Colonic mucosa (tissue), 4 donors: ENCODE results near the gene CHI3L2. TPM values are rescaled to one million over a fixed set of nuclear protein-coding genes. Genes with fewer than 3 reads are reported as not detected.

Experiments
- DNase-seq: peaks from one replicate; pipeline ENCODE4 v3.0.0-alpha.2; 2020
- H3K27ac ChIP-seq: fragments of 200-600 bp; one replicate; pipeline ENCODE4 v1.8.0; 2021
- H3K27me3 ChIP-seq: fragments of 200-600 bp; one replicate; pipeline ENCODE4 v1.8.0; 2021
- H3K36me3 ChIP-seq: fragments of 200-600 bp; one replicate; pipeline ENCODE4 v1.8.0; 2021
- H3K4me1 ChIP-seq: fragments of 200-600 bp; one replicate; pipeline ENCODE4 v1.8.0; 2021; ENCODE audit warnings: mild to moderate bottlenecking
- H3K4me3 ChIP-seq: fragments of 200-600 bp; one replicate; pipeline ENCODE4 v1.8.0; 2021
- H3K9ac ChIP-seq, 2 donors: one replicate each; pipeline ENCODE4 v1.7.0; 2013; ENCODE audit warnings: control low read depth in 2 of 2, low read depth in 2 of 2, low read length in 2 of 2
- H3K9me3 ChIP-seq: fragments of 200-600 bp; one replicate; pipeline ENCODE4 v1.8.0; 2021
- CTCF ChIP-seq: fragments of 200-600 bp; IDR thresholded peaks from one replicate; pipeline ENCODE4 v1.8.0; 2022; ENCODE audit warnings: antibody characterized with exemption, mild to moderate bottlenecking
- intact Hi-C: fragments of 100-400 bp; cut with DNase I; formaldehyde crosslinking; loops from one replicate; pipeline ENCODE4 v1.14.1; 2022
- total RNA-seq, 2 donors: library from RNA; stranded (reverse); fragmentation: NEBNext Ultra II Directional in 1 of 2; extraction: Animal tissue kit (Norgen Biotek cat#: 25700) in 1 of 2; gene quantifications; one replicate each; pipeline ENCODE4 v1.2.1, GENCODE V29; 2021
- donor health status: healthy.
- donor health status: DM: no; HTN: no; CAD: no.
- donor health status: DM: no; HTN: no; CAD: no.

CHI3L2 gene
- under 1 TPM; 0.49 to 0.53 TPM for total RNA-seq

- Histone ChIP-seq H3K9me3 (no peaks in the 10 kb centered on the region), H3K27ac (no peak within 1 kb of the TSS), H3K27me3 (no peaks in the 10 kb centered on the region), H3K36me3 (no peaks in the 10 kb centered on the region), H3K9ac (no peak within 1 kb of the TSS), H3K4me1 (no peaks in the 10 kb centered on the region), H3K4me3 (no peak within 1 kb of the TSS)
- TF ChIP-seq CTCF, result no peak
- no peak for DNase-seq
- intact Hi-C loops, result loop anchor here (10.0 kb wide), 1 partner anchor 83 kb away; the partner anchor contains the start of genes CEPT1 and DRAM2
Measured at GRCh38 chr1:111227434-111227833, at the start of gene CHI3L2. TSS of gene CHI3L2 (plus strand) at chr1:111227713. CDS start at chr1:111227730, 17 bp downstream.

GRCh38 chr1:111179968-111180533 is 47.5 kb upstream of the CHI3L2 start:
- no peaks in the 10 kb centered on the region for H3K36me3 ChIP-seq

GRCh38 chr1:111182052-111182451 is 45.5 kb upstream of the CHI3L2 start:
- intact Hi-C loops, result no loop called here
- peaks cover under 1% of the 10 kb centered on the region for H3K36me3 ChIP-seq
- no peaks in the 10 kb centered on the region for H3K4me1 ChIP-seq
- TF ChIP-seq CTCF, result no peak
- H3K4me3 ChIP-seq, result no peak overlapping the region
- no peak for DNase-seq
- H3K9me3 ChIP-seq, result no peaks in the 10 kb centered on the region
- no peaks in the 10 kb centered on the region for H3K27me3 ChIP-seq
- no peak overlapping the region for H3K27ac ChIP-seq
- no peak overlapping the region for H3K9ac ChIP-seq

More at GRCh38 chr1:111179968-111180533, 47.5 kb upstream of the CHI3L2 start:
- no peaks in the 10 kb centered on the region for H3K27me3 ChIP-seq
- H3K27ac ChIP-seq, result no peak overlapping the region
- DNase-seq, result no peak
- no peaks in the 10 kb centered on the region for H3K9me3 ChIP-seq
- no peaks in the 10 kb centered on the region for H3K4me1 ChIP-seq
- no peak overlapping the region for H3K9ac ChIP-seq
- TF ChIP-seq CTCF, result no peak
- H3K4me3 ChIP-seq, result no peak overlapping the region
- intact Hi-C loops, result no loop called here

- Histone ChIP-seq H3K4me3 (no peak overlapping the region), H3K9ac (no peak overlapping the region), H3K4me1 (no peaks in the 10 kb centered on the region), H3K27me3 (no peaks in the 10 kb centered on the region), H3K36me3 (peaks cover 8% of the 10 kb centered on the region), H3K27ac (no peak overlapping the region), H3K9me3 (no peaks in the 10 kb centered on the region)
- TF ChIP-seq CTCF, result no peak
- intact Hi-C loops, result no loop called here
- DNase-seq, result no peak
Measured at GRCh38 chr1:111183308-111184069, 44.0 kb upstream of the CHI3L2 start.

GRCh38 chr1:111184663-111185062 is 42.9 kb upstream of the CHI3L2 start:
- TF ChIP-seq CTCF, result no peak
- intact Hi-C loops, result no loop called here
- Histone ChIP-seq H3K9me3 (no peaks in the 10 kb centered on the region), H3K27ac (no peak overlapping the region), H3K36me3 (peaks cover 8% of the 10 kb centered on the region), H3K27me3 (no peaks in the 10 kb centered on the region), H3K9ac (no peak overlapping the region), H3K4me3 (no peak overlapping the region), H3K4me1 (no peaks in the 10 kb centered on the region)
- no peak for DNase-seq
